ENCODE measurements around the gene DPP6. TPM values are rescaled to one million over a fixed set of nuclear protein-coding genes. Genes with fewer than 3 reads are reported as not detected.

The DPP6 gene
- total RNA-seq, 1 experiment from 2014 or later: not detected

DNA sequence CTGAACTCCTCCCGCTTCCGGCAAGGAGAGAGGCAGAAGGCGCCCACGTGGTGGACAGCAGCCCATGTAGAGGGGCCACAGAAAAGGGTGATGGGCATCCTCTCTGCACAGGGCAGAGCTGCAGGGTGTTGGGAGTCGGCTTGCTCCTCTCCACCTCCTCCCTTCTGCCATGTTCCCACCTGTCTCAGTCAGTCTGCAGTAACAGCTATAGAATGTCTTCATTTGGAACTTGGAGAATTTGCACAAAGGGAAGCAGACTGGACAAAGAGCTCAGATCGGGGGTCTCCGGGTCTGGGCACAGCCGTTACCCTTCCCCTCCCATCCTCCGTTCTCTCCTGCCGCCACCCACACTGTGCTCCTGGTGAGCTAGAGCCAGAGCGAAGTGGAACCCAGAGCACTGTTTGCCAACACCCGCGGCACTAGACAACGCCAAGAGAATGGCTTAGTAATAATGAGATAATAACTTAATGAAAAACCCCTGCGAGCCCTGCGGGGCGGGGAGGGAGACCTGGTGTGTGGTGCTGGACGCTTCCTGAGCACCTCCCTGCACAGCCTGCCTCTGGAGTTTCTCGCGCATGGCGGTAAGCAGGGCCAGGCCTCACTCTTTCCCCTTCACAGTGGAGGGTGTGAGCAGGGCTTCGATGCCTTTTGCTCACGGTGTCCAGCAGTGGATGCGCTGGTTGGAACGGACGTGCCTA is 696.0 kb downstream of the DPP6 start:
- Histone ChIP-seq H3K79me2 (ENCODE audit: low read depth) (no peaks in the 10 kb centered on the region), H3K27me3 (ENCODE audit: insufficient read depth, low read depth) (peaks cover 93% of the 10 kb centered on the region), H3K4me2 (no peak overlapping the region), H3K27ac (no peak overlapping the region), H4K20me1 (ENCODE audit: insufficient read depth) (no peaks in the 10 kb centered on the region), H2AFZ (no peak overlapping the region), H3K36me3 (ENCODE audit: low read depth) (no peaks in the 10 kb centered on the region), H3K9me3 (ENCODE audit: insufficient read depth, low read depth) (no peaks in the 10 kb centered on the region), H3K9me2 (ENCODE audit: insufficient read depth) (no peaks in the 10 kb centered on the region), H3K4me1 (replicated peaks; ENCODE audit: insufficient read depth) (no peaks in the 10 kb centered on the region), H3F3A (ENCODE audit: insufficient read depth, low read depth) (no peaks in the 10 kb centered on the region), H3K4me3 (no peak overlapping the region)
- ChIA-PET POLR2A (ENCODE audit: unreplicated experiment) (no interaction called here), CTCF (no interaction called here)
- intact Hi-C loops (cut with micrococcal nuclease; ENCODE audit: unreplicated experiment): no loop called here
- 0 out of 2 replicates have a peak, but pooled peaks have one; percentile 56 for TF ChIP-seq EZH2 (IDR thresholded peaks at IDR 0.05; ENCODE audit: low read depth)
- TF ChIP-seq, protein P1, sequence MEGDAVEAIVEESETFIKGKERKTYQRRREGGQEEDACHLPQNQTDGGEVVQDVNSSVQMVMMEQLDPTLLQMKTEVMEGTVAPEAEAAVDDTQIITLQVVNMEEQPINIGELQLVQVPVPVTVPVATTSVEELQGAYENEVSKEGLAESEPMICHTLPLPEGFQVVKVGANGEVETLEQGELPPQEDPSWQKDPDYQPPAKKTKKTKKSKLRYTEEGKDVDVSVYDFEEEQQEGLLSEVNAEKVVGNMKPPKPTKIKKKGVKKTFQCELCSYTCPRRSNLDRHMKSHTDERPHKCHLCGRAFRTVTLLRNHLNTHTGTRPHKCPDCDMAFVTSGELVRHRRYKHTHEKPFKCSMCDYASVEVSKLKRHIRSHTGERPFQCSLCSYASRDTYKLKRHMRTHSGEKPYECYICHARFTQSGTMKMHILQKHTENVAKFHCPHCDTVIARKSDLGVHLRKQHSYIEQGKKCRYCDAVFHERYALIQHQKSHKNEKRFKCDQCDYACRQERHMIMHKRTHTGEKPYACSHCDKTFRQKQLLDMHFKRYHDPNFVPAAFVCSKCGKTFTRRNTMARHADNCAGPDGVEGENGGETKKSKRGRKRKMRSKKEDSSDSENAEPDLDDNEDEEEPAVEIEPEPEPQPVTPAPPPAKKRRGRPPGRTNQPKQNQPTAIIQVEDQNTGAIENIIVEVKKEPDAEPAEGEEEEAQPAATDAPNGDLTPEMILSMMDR (conservative IDR thresholded peaks at IDR 0.05): no peak
- no peak for DNase-seq
- no TSS peak for BruUV-seq (replicated peaks)

- H3K4me3 ChIP-seq: no peak overlapping the region
- no peak overlapping the region for H3K27ac ChIP-seq
- no TSS peak for BruUV-seq (replicated peaks)
- H3K79me2 ChIP-seq (ENCODE audit: low read depth): no peaks in the 10 kb centered on the region
- peak; percentile 95; the same call in 1 of the 2 replicates for TF ChIP-seq EZH2 (IDR thresholded peaks at IDR 0.05; ENCODE audit: low read depth)
- TF ChIP-seq, protein P1 (conservative IDR thresholded peaks at IDR 0.05): no peak
- POLR2A ChIA-PET (ENCODE audit: unreplicated experiment): no interaction called here
- H3K4me1 ChIP-seq (replicated peaks; ENCODE audit: insufficient read depth): no peaks in the 10 kb centered on the region
- H3F3A ChIP-seq (ENCODE audit: insufficient read depth, low read depth): no peaks in the 10 kb centered on the region
- no peaks in the 10 kb centered on the region for H4K20me1 ChIP-seq (ENCODE audit: insufficient read depth)
- H3K9me2 ChIP-seq (ENCODE audit: insufficient read depth): no peaks in the 10 kb centered on the region
- CTCF ChIA-PET: no interaction called here
- no peak overlapping the region for H3K4me2 ChIP-seq
- no peaks in the 10 kb centered on the region for H3K9me3 ChIP-seq (ENCODE audit: insufficient read depth, low read depth)
- intact Hi-C loops (cut with micrococcal nuclease; ENCODE audit: unreplicated experiment): no loop called here
- H3K27me3 ChIP-seq (ENCODE audit: insufficient read depth, low read depth): peaks cover 96% of the 10 kb centered on the region
- no peaks in the 10 kb centered on the region for H3K36me3 ChIP-seq (ENCODE audit: low read depth)
- DNase-seq: no peak
- H2AFZ ChIP-seq: no peak overlapping the region
These were observed 698.2 kb downstream of the DPP6 start for GRCh38 chr7:154750353-154750801.

DNA sequence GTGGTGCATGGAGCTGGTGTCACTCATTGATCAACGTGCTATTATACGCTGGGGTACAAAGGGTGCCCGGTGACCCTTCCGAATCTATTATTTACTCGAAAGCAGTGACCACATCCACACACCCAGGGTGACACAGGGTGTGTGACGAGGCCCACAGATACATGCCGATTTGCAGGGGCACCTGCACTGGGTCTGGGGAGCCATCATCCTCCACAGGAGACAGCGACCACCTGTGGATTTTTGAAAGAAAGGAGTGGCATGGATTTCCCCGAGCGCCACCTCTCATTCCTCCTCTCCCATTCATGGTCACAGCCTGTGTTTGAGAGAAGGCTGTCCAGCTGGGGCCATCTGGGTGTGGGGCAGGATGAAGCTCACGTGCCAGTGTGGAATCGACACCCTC is 701.0 kb downstream of the DPP6 start:
- no peaks in the 10 kb centered on the region for H4K20me1 ChIP-seq (ENCODE audit: insufficient read depth)
- ChIA-PET POLR2A (ENCODE audit: unreplicated experiment) (no interaction called here), CTCF (no interaction called here)
- no peaks in the 10 kb centered on the region for H3K4me1 ChIP-seq (replicated peaks; ENCODE audit: insufficient read depth)
- H3K36me3 ChIP-seq (ENCODE audit: low read depth): no peaks in the 10 kb centered on the region
- no peak overlapping the region for H3K4me2 ChIP-seq
- intact Hi-C loops (cut with micrococcal nuclease; ENCODE audit: unreplicated experiment): no loop called here
- TF ChIP-seq EZH2 (IDR thresholded peaks at IDR 0.05; ENCODE audit: low read depth): no peak
- TF ChIP-seq, protein P1 (conservative IDR thresholded peaks at IDR 0.05): no peak
- no peak overlapping the region for H2AFZ ChIP-seq
- peaks cover 100% of the 10 kb centered on the region for H3K27me3 ChIP-seq (ENCODE audit: insufficient read depth, low read depth)
- no peak overlapping the region for H3K27ac ChIP-seq
- no peaks in the 10 kb centered on the region for H3K9me2 ChIP-seq (ENCODE audit: insufficient read depth)
- no peaks in the 10 kb centered on the region for H3K79me2 ChIP-seq (ENCODE audit: low read depth)
- no peaks in the 10 kb centered on the region for H3K9me3 ChIP-seq (ENCODE audit: insufficient read depth, low read depth)
- no TSS peak for BruUV-seq (replicated peaks)
- no peak overlapping the region for H3K4me3 ChIP-seq
- DNase-seq: no peak
- no peaks in the 10 kb centered on the region for H3F3A ChIP-seq (ENCODE audit: insufficient read depth, low read depth)
